Stimulated activated CD4-positive, alpha-beta T cell treated with anti-CD3 and anti-CD28 coated beads, Interleukin-4, amount 100 ng/mL, for 4 hours (primary cell): ENCODE results near the gene C2CD4C.
A peak's percentile ranks its signal among the peaks of the same experiment; 100 is the strongest.
"Not testable (repeated sequence)": the region's sequence is repeated elsewhere in the genome, so short reads cannot be mapped to it uniquely, and the experiment has no call there.

Source experiments
- DNase-seq, 2 experiments: peaks; one replicate each; pipeline ENCODE4 v3.0.0-alpha.2; 2020

The C2CD4C gene

GRCh38 chr19:408902-409515 is at the start of gene C2CD4C:
Gene C2CD4C, minus strand, starts transcription at chr19:409147. Its CDS starts 786 bp downstream, at chr19:408361.
- DNase-seq: peak; percentile 41 to 42

GRCh38 chr19:458091-459042 is 49.4 kb upstream of the C2CD4C start:
- no peak for DNase-seq

GRCh38 chr19:457636-458035 is 48.7 kb upstream of the C2CD4C start:
- no peak for DNase-seq

GRCh38 chr19:456547-457110 is 47.7 kb upstream of the C2CD4C start:
- DNase-seq: no peak

- DNase-seq: no peak
Measured at GRCh38 chr19:455851-456546, 47.1 kb upstream of the C2CD4C start.

GRCh38 chr19:455031-455705 is 46.2 kb upstream of the C2CD4C start:
- no peak for DNase-seq

- no peak for DNase-seq
Measured at GRCh38 chr19:453606-454005, 44.7 kb upstream of the C2CD4C start.

GRCh38 chr19:452829-453228 is 43.9 kb upstream of the C2CD4C start:
- DNase-seq: no peak

GRCh38 chr19:450912-451481 is 42.0 kb upstream of the C2CD4C start:
- not testable (repeated sequence) for DNase-seq

GRCh38 chr19:449916-450315 is 41.0 kb upstream of the C2CD4C start:
- DNase-seq: no peak

- DNase-seq: no peak
Measured at GRCh38 chr19:447816-448560, 39.0 kb upstream of the C2CD4C start.

- no peak for DNase-seq
Measured at GRCh38 chr19:447064-447426, 38.1 kb upstream of the C2CD4C start.

- DNase-seq: no peak
Measured at GRCh38 chr19:444677-445210, 35.8 kb upstream of the C2CD4C start.

GRCh38 chr19:443005-443404 is 34.1 kb upstream of the C2CD4C start:
- no peak for DNase-seq

- no peak for DNase-seq
Measured at GRCh38 chr19:442085-442484, 33.1 kb upstream of the C2CD4C start.

- no peak for DNase-seq
Measured at GRCh38 chr19:441213-441836, 32.4 kb upstream of the C2CD4C start.

- DNase-seq: no peak
Measured at GRCh38 chr19:440391-441212, 31.7 kb upstream of the C2CD4C start.

GRCh38 chr19:439167-439900 is 30.4 kb upstream of the C2CD4C start:
- DNase-seq: no peak

- DNase-seq: no peak
Measured at GRCh38 chr19:438416-438958, 29.5 kb upstream of the C2CD4C start.
